ENCODE data around the gene ECI1.

ECI1 gene, protein sequence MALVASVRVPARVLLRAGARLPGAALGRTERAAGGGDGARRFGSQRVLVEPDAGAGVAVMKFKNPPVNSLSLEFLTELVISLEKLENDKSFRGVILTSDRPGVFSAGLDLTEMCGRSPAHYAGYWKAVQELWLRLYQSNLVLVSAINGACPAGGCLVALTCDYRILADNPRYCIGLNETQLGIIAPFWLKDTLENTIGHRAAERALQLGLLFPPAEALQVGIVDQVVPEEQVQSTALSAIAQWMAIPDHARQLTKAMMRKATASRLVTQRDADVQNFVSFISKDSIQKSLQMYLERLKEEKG

DNA sequence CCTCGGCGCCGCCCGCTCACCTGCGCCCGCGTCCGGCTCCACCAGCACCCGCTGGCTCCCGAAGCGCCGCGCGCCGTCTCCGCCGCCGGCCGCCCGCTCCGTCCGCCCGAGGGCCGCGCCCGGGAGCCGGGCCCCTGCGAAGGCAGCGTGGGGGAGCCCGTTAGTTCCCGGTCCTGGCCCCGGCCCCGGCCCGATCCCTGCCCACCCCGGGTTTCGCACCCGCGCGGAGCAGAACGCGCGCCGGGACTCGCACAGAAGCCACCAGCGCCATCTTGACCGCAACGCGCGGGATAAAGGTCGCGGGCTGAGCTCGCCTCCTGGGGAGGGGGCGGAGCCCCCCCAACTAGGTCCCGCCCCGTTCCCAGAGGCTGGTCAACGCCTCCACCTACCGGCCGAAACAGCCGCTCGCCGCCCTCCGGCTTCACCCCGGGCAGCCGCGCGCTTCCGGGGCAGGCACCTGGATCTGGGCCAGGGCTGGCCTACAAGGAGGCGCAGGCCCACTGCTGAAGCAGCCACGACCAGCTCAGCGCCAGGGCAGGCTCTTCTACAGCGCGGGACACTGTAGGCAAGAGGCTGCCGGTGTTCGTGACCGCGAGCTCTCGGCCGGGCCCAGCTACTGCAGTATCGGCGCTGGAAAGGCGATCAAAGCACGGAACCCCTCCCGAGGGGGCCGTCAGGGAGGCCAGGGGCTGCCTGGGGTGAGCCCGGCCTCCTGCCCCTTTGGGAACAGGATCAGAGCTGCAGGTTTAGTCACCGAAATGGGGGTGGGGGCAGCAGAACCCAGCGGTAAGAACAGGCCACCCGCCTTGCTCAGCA is at the start of gene ECI1:
Gene ECI1, minus strand, starts transcription at position 292 of the 816 bp plus-strand sequence. Its CDS starts 21 bp downstream, at position 271.
- peak; percentile 96 for DNase-seq (ENCODE audit: low read depth, low spot score)
- peak within 1 kb of the TSS; percentile 68 for H3K4me3 ChIP-seq (ENCODE audit: low read depth, low read length)
- TF ChIP-seq CTCF (IDR thresholded peaks at IDR 0.05; ENCODE audit: low read depth, low read length), result peak; percentile 67
- in situ Hi-C loops (cut with HindIII; ENCODE audit: low sequenced_read_pairs), result no loop called here

- TF ChIP-seq CTCF (IDR thresholded peaks at IDR 0.05; ENCODE audit: low read depth, low read length), result no peak
- no peak for DNase-seq (ENCODE audit: low read depth, low spot score)
- H3K4me3 ChIP-seq (ENCODE audit: low read depth, low read length), result no peak overlapping the region
- in situ Hi-C loops (cut with HindIII; ENCODE audit: low sequenced_read_pairs), result no loop called here
Observed at GRCh38 chr16:2299915-2300192, 48.5 kb upstream of the ECI1 start.

- H3K4me3 ChIP-seq (ENCODE audit: low read depth, low read length), result no peak overlapping the region
- DNase-seq (ENCODE audit: low read depth, low spot score), result no peak
- TF ChIP-seq CTCF (IDR thresholded peaks at IDR 0.05; ENCODE audit: low read depth, low read length), result no peak
- in situ Hi-C loops (cut with HindIII; ENCODE audit: low sequenced_read_pairs), result no loop called here
Observed at GRCh38 chr16:2299121-2299914, 47.9 kb upstream of the ECI1 start.

- no peak for TF ChIP-seq CTCF (IDR thresholded peaks at IDR 0.05; ENCODE audit: low read depth, low read length)
- DNase-seq (ENCODE audit: low read depth, low spot score), result no peak
- no peak overlapping the region for H3K4me3 ChIP-seq (ENCODE audit: low read depth, low read length)
- in situ Hi-C loops (cut with HindIII; ENCODE audit: low sequenced_read_pairs), result no loop called here
Observed at GRCh38 chr16:2298621-2299020, 47.2 kb upstream of the ECI1 start.

DNA sequence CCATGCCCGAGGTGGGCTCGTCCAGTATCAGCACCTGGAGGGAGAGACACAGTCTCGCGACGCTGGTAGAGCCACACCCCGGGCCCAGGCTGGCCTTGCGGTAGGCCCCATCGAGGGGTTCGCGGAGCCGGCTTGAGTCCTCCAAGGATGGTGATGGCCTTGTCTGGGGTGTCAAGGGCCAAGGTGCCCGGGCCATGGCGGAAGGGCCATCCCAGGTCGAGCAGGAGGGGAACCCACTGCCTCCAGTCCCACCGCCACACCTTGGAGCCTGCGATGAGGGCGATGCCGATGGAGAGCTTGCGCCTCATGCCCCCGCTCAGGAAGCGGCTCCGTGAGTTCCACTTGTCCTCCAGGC is 46.1 kb upstream of the ECI1 start:
- no peak overlapping the region for H3K4me3 ChIP-seq (ENCODE audit: low read depth, low read length)
- no peak for DNase-seq (ENCODE audit: low read depth, low spot score)
- TF ChIP-seq CTCF (IDR thresholded peaks at IDR 0.05; ENCODE audit: low read depth, low read length), result no peak
- in situ Hi-C loops (cut with HindIII; ENCODE audit: low sequenced_read_pairs), result no loop called here

DNA sequence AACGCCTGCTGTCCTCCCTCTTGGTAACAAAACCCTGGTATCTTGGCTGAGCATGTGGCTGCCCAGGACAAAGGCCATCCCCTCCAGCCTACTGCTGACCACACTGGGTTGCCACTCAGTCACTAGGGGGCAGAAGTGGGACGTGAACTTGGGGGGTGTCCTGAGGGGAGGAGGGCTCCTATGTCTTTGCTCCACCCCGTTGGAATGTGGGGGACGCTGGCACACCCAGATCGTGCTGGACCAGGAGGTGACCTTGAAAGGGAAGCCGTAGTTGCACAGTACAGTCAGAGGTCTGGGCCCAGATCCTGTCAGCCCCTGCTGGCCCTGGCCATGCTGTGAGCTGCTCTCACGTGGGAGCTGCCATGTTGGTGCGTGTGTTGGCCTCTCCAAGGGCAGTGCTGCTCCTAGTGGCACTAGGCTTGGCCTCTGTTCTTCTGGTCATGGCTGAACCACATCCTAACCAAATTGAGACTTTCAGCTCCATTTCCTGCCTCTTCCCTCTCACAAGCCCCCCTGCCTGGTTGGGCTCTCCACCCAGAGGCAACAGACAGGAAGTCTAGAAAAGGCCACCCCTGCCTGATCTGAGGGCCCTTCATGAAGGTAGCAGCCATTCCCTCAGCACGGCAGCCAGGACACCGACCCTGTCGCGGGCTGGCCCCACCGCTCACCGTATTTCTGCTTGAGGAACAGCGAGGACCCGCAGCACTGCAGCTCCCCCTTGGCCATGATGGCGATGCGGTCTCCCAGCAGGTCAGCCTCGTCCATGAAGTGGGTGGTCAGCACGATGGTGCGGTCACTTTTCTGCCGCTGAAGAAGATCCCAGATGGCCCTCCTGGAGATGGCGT is 45.5 kb upstream of the ECI1 start:
- H3K4me3 ChIP-seq (ENCODE audit: low read depth, low read length), result no peak overlapping the region
- peak; percentile 56 for TF ChIP-seq CTCF (IDR thresholded peaks at IDR 0.05; ENCODE audit: low read depth, low read length)
- peak; percentile 7 for DNase-seq (ENCODE audit: low read depth, low spot score)

More for the DNA sequence above, 45.5 kb upstream of the ECI1 start:
- in situ Hi-C loops (cut with HindIII; ENCODE audit: low sequenced_read_pairs), result no loop called here

All from astrocyte of the spinal cord (primary cell).